ENCODE data around the gene PCYT1B.
A peak's percentile ranks its signal among the peaks of the same experiment; 100 is the strongest.
"Not testable (repeated sequence)": the region's sequence is repeated elsewhere in the genome, so short reads cannot be mapped to it uniquely, and the experiment has no call there.

The PCYT1B gene

GRCh38 chrX:24648495-24648894 lies 1.3 kb upstream of the PCYT1B start:
- no peak overlapping the region for H3K27ac ChIP-seq (ENCODE audit: low read depth, low read length)
- peaks cover 0 to 32% (median 19%) of the 10 kb centered on the region in 5 donors for H3K27me3 ChIP-seq (ENCODE audit: control insufficient read depth in 5 of 5, insufficient read depth in 4 of 5, low read length in 5 of 5)

GRCh38 chrX:24646745-24647182 lies 383 bp downstream of the PCYT1B start:
- H3K27me3 ChIP-seq (ENCODE audit: control insufficient read depth in 5 of 5, insufficient read depth in 4 of 5, low read length in 5 of 5) = peaks cover 0 to 36% (median 19%) of the 10 kb centered on the region in 5 donors
- no peak overlapping the region for H3K9ac ChIP-seq (ENCODE audit: low read length in 5 of 5)
- no peaks in the 10 kb centered on the region for H3K9me3 ChIP-seq (ENCODE audit: control insufficient read depth in 5 of 5, low read length in 5 of 5)
- no peak overlapping the region for H3K27ac ChIP-seq (ENCODE audit: low read depth, low read length)
- peak overlapping the region; percentile 2 to 42 (median 29) for H3K4me3 ChIP-seq (ENCODE audit: low read depth in 1 of 5, low read length in 5 of 5)
- H3K36me3 ChIP-seq (ENCODE audit: control insufficient read depth in 5 of 5, insufficient read depth in 5 of 5, low read length in 5 of 5) = no peaks in the 10 kb centered on the region
- peaks cover 2 to 14% (median 11%) of the 10 kb centered on the region in 5 donors for H3K4me1 ChIP-seq (ENCODE audit: control insufficient read depth in 5 of 5, insufficient read depth in 5 of 5, low read length in 5 of 5)

More at GRCh38 chrX:24648495-24648894, 1.3 kb upstream of the PCYT1B start:
- Histone ChIP-seq H3K9ac (ENCODE audit: low read length in 5 of 5) (no peak overlapping the region), H3K36me3 (ENCODE audit: control insufficient read depth in 5 of 5, insufficient read depth in 5 of 5, low read length in 5 of 5) (no peaks in the 10 kb centered on the region), H3K4me3 (ENCODE audit: low read depth in 1 of 5, low read length in 5 of 5) (no peak overlapping the region), H3K4me1 (ENCODE audit: control insufficient read depth in 5 of 5, insufficient read depth in 5 of 5, low read length in 5 of 5) (peaks cover 2 to 14% (median 11%) of the 10 kb centered on the region in 5 donors), H3K9me3 (ENCODE audit: control insufficient read depth in 5 of 5, low read length in 5 of 5) (no peaks in the 10 kb centered on the region)

GRCh38 chrX:24646006-24646405 lies 1.1 kb downstream of the PCYT1B start:
- Histone ChIP-seq H3K27ac (ENCODE audit: low read depth, low read length) (no peak overlapping the region), H3K36me3 (ENCODE audit: control insufficient read depth in 5 of 5, insufficient read depth in 5 of 5, low read length in 5 of 5) (no peaks in the 10 kb centered on the region), H3K4me1 (ENCODE audit: control insufficient read depth in 5 of 5, insufficient read depth in 5 of 5, low read length in 5 of 5) (peaks cover 2 to 14% (median 11%) of the 10 kb centered on the region in 5 donors), H3K4me3 (ENCODE audit: low read depth in 1 of 5, low read length in 5 of 5) (no peak overlapping the region), H3K9me3 (ENCODE audit: control insufficient read depth in 5 of 5, low read length in 5 of 5) (no peaks in the 10 kb centered on the region), H3K27me3 (ENCODE audit: control insufficient read depth in 5 of 5, insufficient read depth in 4 of 5, low read length in 5 of 5) (peaks cover 0 to 36% (median 19%) of the 10 kb centered on the region in 5 donors), H3K9ac (ENCODE audit: low read length in 5 of 5) (no peak overlapping the region)

- Histone ChIP-seq H3K9ac (ENCODE audit: low read length in 5 of 5) (no peak overlapping the region), H3K27me3 (ENCODE audit: control insufficient read depth in 5 of 5, insufficient read depth in 4 of 5, low read length in 5 of 5) (peaks cover 0 to 30% (median 19%) of the 10 kb centered on the region in 5 donors), H3K4me1 (ENCODE audit: control insufficient read depth in 5 of 5, insufficient read depth in 5 of 5, low read length in 5 of 5) (peaks cover 2 to 14% (median 11%) of the 10 kb centered on the region in 5 donors), H3K4me3 (ENCODE audit: low read depth in 1 of 5, low read length in 5 of 5) (no peak overlapping the region), H3K27ac (ENCODE audit: low read depth, low read length) (no peak overlapping the region), H3K9me3 (ENCODE audit: control insufficient read depth in 5 of 5, low read length in 5 of 5) (no peaks in the 10 kb centered on the region), H3K36me3 (ENCODE audit: control insufficient read depth in 5 of 5, insufficient read depth in 5 of 5, low read length in 5 of 5) (no peaks in the 10 kb centered on the region)
Observed at GRCh38 chrX:24643116-24643515, 4.0 kb downstream of the PCYT1B start.

GRCh38 chrX:24629701-24630100 lies 17.4 kb downstream of the PCYT1B start:
- H3K27ac ChIP-seq (ENCODE audit: low read depth, low read length) = no peak overlapping the region
- no peak overlapping the region for H3K4me3 ChIP-seq (ENCODE audit: low read depth in 1 of 5, low read length in 5 of 5)
- H3K4me1 ChIP-seq (ENCODE audit: control insufficient read depth in 5 of 5, insufficient read depth in 5 of 5, low read length in 5 of 5) = no peaks in the 10 kb centered on the region
- peaks cover 0 to 4% (median 0%) of the 10 kb centered on the region in 5 donors for H3K27me3 ChIP-seq (ENCODE audit: control insufficient read depth in 5 of 5, insufficient read depth in 4 of 5, low read length in 5 of 5)
- no peaks in the 10 kb centered on the region for H3K36me3 ChIP-seq (ENCODE audit: control insufficient read depth in 5 of 5, insufficient read depth in 5 of 5, low read length in 5 of 5)
- H3K9ac ChIP-seq (ENCODE audit: low read length in 5 of 5) = no peak overlapping the region
- no peaks in the 10 kb centered on the region for H3K9me3 ChIP-seq (ENCODE audit: control insufficient read depth in 5 of 5, low read length in 5 of 5)

GRCh38 chrX:24619647-24620046 lies 27.5 kb downstream of the PCYT1B start:
- H3K4me1 ChIP-seq (ENCODE audit: control insufficient read depth in 5 of 5, insufficient read depth in 5 of 5, low read length in 5 of 5) = no peaks in the 10 kb centered on the region
- H3K9ac ChIP-seq (ENCODE audit: low read length in 5 of 5) = no peak overlapping the region

GRCh38 chrX:24610516-24610915 lies 36.6 kb downstream of the PCYT1B start:
- Histone ChIP-seq H3K27ac (ENCODE audit: low read depth, low read length) (no peak overlapping the region), H3K9ac (ENCODE audit: low read length in 5 of 5) (no peak overlapping the region), H3K27me3 (ENCODE audit: control insufficient read depth in 5 of 5, insufficient read depth in 4 of 5, low read length in 5 of 5) (peaks cover 0 to 7% (median 0%) of the 10 kb centered on the region in 5 donors), H3K36me3 (ENCODE audit: control insufficient read depth in 5 of 5, insufficient read depth in 5 of 5, low read length in 5 of 5) (no peaks in the 10 kb centered on the region), H3K4me3 (ENCODE audit: low read depth in 1 of 5, low read length in 5 of 5) (no peak overlapping the region), H3K4me1 (ENCODE audit: control insufficient read depth in 5 of 5, insufficient read depth in 5 of 5, low read length in 5 of 5) (peaks cover 0 to 3% (median 0%) of the 10 kb centered on the region in 5 donors), H3K9me3 (ENCODE audit: control insufficient read depth in 5 of 5, low read length in 5 of 5) (no peaks in the 10 kb centered on the region)

More at GRCh38 chrX:24619647-24620046, 27.5 kb downstream of the PCYT1B start:
- H3K27me3 ChIP-seq (ENCODE audit: control insufficient read depth in 5 of 5, insufficient read depth in 4 of 5, low read length in 5 of 5) = peaks cover 0 to 7% (median 2%) of the 10 kb centered on the region in 5 donors
- no peaks in the 10 kb centered on the region for H3K9me3 ChIP-seq (ENCODE audit: control insufficient read depth in 5 of 5, low read length in 5 of 5)
- no peak overlapping the region for H3K4me3 ChIP-seq (ENCODE audit: low read depth in 1 of 5, low read length in 5 of 5)
- H3K27ac ChIP-seq (ENCODE audit: low read depth, low read length) = no peak overlapping the region
- no peaks in the 10 kb centered on the region for H3K36me3 ChIP-seq (ENCODE audit: control insufficient read depth in 5 of 5, insufficient read depth in 5 of 5, low read length in 5 of 5)

- Histone ChIP-seq H3K27me3 (ENCODE audit: control insufficient read depth in 5 of 5, insufficient read depth in 4 of 5, low read length in 5 of 5) (peaks cover 0 to 7% (median 0%) of the 10 kb centered on the region in 5 donors), H3K36me3 (ENCODE audit: control insufficient read depth in 5 of 5, insufficient read depth in 5 of 5, low read length in 5 of 5) (no peaks in the 10 kb centered on the region), H3K4me1 (ENCODE audit: control insufficient read depth in 5 of 5, insufficient read depth in 5 of 5, low read length in 5 of 5) (peaks cover 0 to 3% (median 0%) of the 10 kb centered on the region in 5 donors), H3K9me3 (ENCODE audit: control insufficient read depth in 5 of 5, low read length in 5 of 5) (no peaks in the 10 kb centered on the region), H3K27ac (ENCODE audit: low read depth, low read length) (no peak overlapping the region), H3K9ac (ENCODE audit: low read length in 5 of 5) (no peak overlapping the region), H3K4me3 (ENCODE audit: low read depth in 1 of 5, low read length in 5 of 5) (no peak overlapping the region)
Observed at GRCh38 chrX:24607616-24608015, 39.5 kb downstream of the PCYT1B start.

GRCh38 chrX:24605941-24606340 lies 41.2 kb downstream of the PCYT1B start:
- not testable (repeated sequence) for H3K27me3 ChIP-seq (ENCODE audit: control insufficient read depth in 5 of 5, insufficient read depth in 4 of 5, low read length in 5 of 5); H3K4me3 ChIP-seq (ENCODE audit: low read depth in 1 of 5, low read length in 5 of 5); H3K36me3 ChIP-seq (ENCODE audit: control insufficient read depth in 5 of 5, insufficient read depth in 5 of 5, low read length in 5 of 5); H3K9ac ChIP-seq (ENCODE audit: low read length in 5 of 5); H3K27ac ChIP-seq (ENCODE audit: low read depth, low read length); H3K9me3 ChIP-seq (ENCODE audit: control insufficient read depth in 5 of 5, low read length in 5 of 5); H3K4me1 ChIP-seq (ENCODE audit: control insufficient read depth in 5 of 5, insufficient read depth in 5 of 5, low read length in 5 of 5)

- peaks cover 0 to 4% (median 3%) of the 10 kb centered on the region in 5 donors for H3K27me3 ChIP-seq (ENCODE audit: control insufficient read depth in 5 of 5, insufficient read depth in 4 of 5, low read length in 5 of 5)
- H3K9ac ChIP-seq (ENCODE audit: low read length in 5 of 5) = no peak overlapping the region
- H3K36me3 ChIP-seq (ENCODE audit: control insufficient read depth in 5 of 5, insufficient read depth in 5 of 5, low read length in 5 of 5) = no peaks in the 10 kb centered on the region
- H3K4me1 ChIP-seq (ENCODE audit: control insufficient read depth in 5 of 5, insufficient read depth in 5 of 5, low read length in 5 of 5) = no peaks in the 10 kb centered on the region
- no peak overlapping the region for H3K27ac ChIP-seq (ENCODE audit: low read depth, low read length)
- H3K9me3 ChIP-seq (ENCODE audit: control insufficient read depth in 5 of 5, low read length in 5 of 5) = no peaks in the 10 kb centered on the region
- no peak overlapping the region for H3K4me3 ChIP-seq (ENCODE audit: low read depth in 1 of 5, low read length in 5 of 5)
Observed at GRCh38 chrX:24603191-24603590, 44.0 kb downstream of the PCYT1B start.
